Fibroblast of skin of right quadriceps (primary cell): ENCODE measurements around the gene TMEM125.

Experiments used
- DNase-seq: peaks from one replicate; pipeline ENCODE4 v3.0.0-alpha.2; 2013

Gene TMEM125

GRCh38 chr1:43294761-43295160 is 25.0 kb downstream of the TMEM125 start:
- no peak for DNase-seq

GRCh38 chr1:43296207-43296606 is 26.4 kb downstream of the TMEM125 start:
- DNase-seq = no peak

- no peak for DNase-seq
Measured at GRCh38 chr1:43298055-43298454, 28.3 kb downstream of the TMEM125 start.

GRCh38 chr1:43299101-43299500 is 29.3 kb downstream of the TMEM125 start:
- no peak for DNase-seq

GRCh38 chr1:43300378-43301094 is 30.8 kb downstream of the TMEM125 start, which contains the start of gene TIE1:
Gene TIE1 (plus strand): TSS chr1:43300982. CDS start chr1:43301072, 90 bp downstream.
- no peak for DNase-seq

GRCh38 chr1:43302201-43302600 is 32.4 kb downstream of the TMEM125 start:
- DNase-seq = no peak

- no peak for DNase-seq
Measured at GRCh38 chr1:43302721-43303470, 33.1 kb downstream of the TMEM125 start.

- DNase-seq = no peak
Measured at GRCh38 chr1:43303471-43304313, 33.9 kb downstream of the TMEM125 start.

- DNase-seq = no peak
Measured at GRCh38 chr1:43304314-43304681, 34.5 kb downstream of the TMEM125 start.

- no peak for DNase-seq
Measured at GRCh38 chr1:43304771-43305300, 35.1 kb downstream of the TMEM125 start.

- DNase-seq = no peak
Measured at GRCh38 chr1:43305461-43305860, 35.7 kb downstream of the TMEM125 start.

- DNase-seq = no peak
Measured at GRCh38 chr1:43305926-43306687, 36.3 kb downstream of the TMEM125 start.

- DNase-seq = no peak
Measured at GRCh38 chr1:43306688-43307457, 37.1 kb downstream of the TMEM125 start.

GRCh38 chr1:43307458-43308158 is 37.8 kb downstream of the TMEM125 start:
- no peak for DNase-seq

GRCh38 chr1:43308635-43309404 is 39.0 kb downstream of the TMEM125 start:
- DNase-seq = no peak

- no peak for DNase-seq
Measured at GRCh38 chr1:43309405-43310025, 39.7 kb downstream of the TMEM125 start.

GRCh38 chr1:43311521-43311920 is 41.7 kb downstream of the TMEM125 start:
- DNase-seq = no peak

- DNase-seq = no peak
Measured at GRCh38 chr1:43312212-43312623, 42.4 kb downstream of the TMEM125 start.

- DNase-seq = no peak
Measured at GRCh38 chr1:43312663-43313515, 43.1 kb downstream of the TMEM125 start.
